H9 (cell line): ENCODE results near the gene PHACTR1. TPM values are rescaled to one million over a fixed set of nuclear protein-coding genes. Genes with fewer than 3 reads are reported as not detected.

Experiments used
- DNase-seq: peaks from one replicate; pipeline ENCODE4 v3.0.0-alpha.2; 2017
- H2AFZ ChIP-seq: one replicate; pipeline ENCODE4 v1.6.1; 2013; ENCODE audit warnings: mild to moderate bottlenecking, low read length, control low read depth, moderate library complexity
- H2AK5ac ChIP-seq: 2 replicates; pipeline ENCODE4 v1.6.1; 2013; ENCODE audit warnings: low read length, control low read depth, mixed read lengths; ENCODE audit not compliant: insufficient read length
- H2BK120ac ChIP-seq: one replicate; pipeline ENCODE4 v1.6.1; 2013; ENCODE audit warnings: low read depth, mild to moderate bottlenecking, low read length, control low read depth, inconsistent platforms; ENCODE audit not compliant: poor library complexity, severe bottlenecking
- H2BK12ac ChIP-seq: 2 replicates; pipeline ENCODE4 v1.6.1; 2013; ENCODE audit warnings: low read length, control low read depth, mixed read lengths, low read depth; ENCODE audit not compliant: insufficient read length
- H2BK15ac ChIP-seq: 2 replicates; pipeline ENCODE4 v1.6.1; 2013; ENCODE audit warnings: low read depth, low read length, control low read depth
- H2BK20ac ChIP-seq: one replicate; pipeline ENCODE4 v1.6.1; 2013; ENCODE audit warnings: low read depth, mild to moderate bottlenecking, low read length, control low read depth, inconsistent platforms; ENCODE audit not compliant: poor library complexity, severe bottlenecking
- H2BK5ac ChIP-seq: 2 replicates; pipeline ENCODE4 v1.6.1; 2013; ENCODE audit warnings: low read length, control low read depth, mixed read lengths; ENCODE audit not compliant: insufficient read length
- H3K14ac ChIP-seq: 2 replicates; pipeline ENCODE4 v1.6.1; 2013; ENCODE audit warnings: low read length, control low read depth; ENCODE audit not compliant: insufficient read depth
- H3K18ac ChIP-seq: 2 replicates; pipeline ENCODE4 v1.6.1; 2013; ENCODE audit warnings: low read depth, mild to moderate bottlenecking, mixed read lengths, low read length, control low read depth; ENCODE audit not compliant: insufficient read length
- H3K23ac ChIP-seq: 2 replicates; pipeline ENCODE4 v1.6.1; 2013; ENCODE audit warnings: low read length, control low read depth, mixed read lengths, low read depth; ENCODE audit not compliant: insufficient read length
- H3K23me2 ChIP-seq: 2 replicates; pipeline ENCODE4 v1.6.1; 2013; ENCODE audit warnings: low read depth, mild to moderate bottlenecking, mixed read lengths, low read length, control low read depth; ENCODE audit not compliant: insufficient read length, poor library complexity, severe bottlenecking
- H3K27ac ChIP-seq: 2 replicates; pipeline ENCODE4 v1.5.1; 2013; ENCODE audit warnings: low read length, control low read depth, mixed read lengths, low read depth; ENCODE audit not compliant: insufficient read length
- H3K27me3 ChIP-seq: 2 replicates; pipeline ENCODE4 v1.6.1; 2013; ENCODE audit warnings: low read length, control low read depth, inconsistent platforms; ENCODE audit not compliant: insufficient read depth
- H3K4ac ChIP-seq: 2 replicates; pipeline ENCODE4 v1.6.1; 2013; ENCODE audit warnings: low read depth, mild to moderate bottlenecking, control low read depth, inconsistent platforms, low read length, moderate library complexity
- H3K4me1 ChIP-seq: 2 replicates; pipeline ENCODE4 v1.6.1; 2013; ENCODE audit warnings: low read length, control low read depth, inconsistent platforms; ENCODE audit not compliant: insufficient read depth
- H3K4me2 ChIP-seq: 2 replicates; pipeline ENCODE4 v1.6.1; 2013; ENCODE audit warnings: low read length, control low read depth, mixed read lengths; ENCODE audit not compliant: insufficient read length, insufficient read depth
- H3K56ac ChIP-seq: 2 replicates; pipeline ENCODE4 v1.6.1; 2013; ENCODE audit warnings: low read depth, mild to moderate bottlenecking, mixed read lengths, low read length, control low read depth; ENCODE audit not compliant: insufficient read length
- H3K79me1 ChIP-seq: 2 replicates; pipeline ENCODE4 v1.6.1; 2013; ENCODE audit warnings: low read depth, mild to moderate bottlenecking, moderate library complexity, low read length, control low read depth, inconsistent platforms; ENCODE audit not compliant: insufficient read depth, poor library complexity, severe bottlenecking
- H3K79me2 ChIP-seq: 2 replicates; pipeline ENCODE4 v1.6.1; 2013; ENCODE audit warnings: low read length, control low read depth, inconsistent platforms; ENCODE audit not compliant: insufficient read depth
- H3K9ac ChIP-seq: 2 replicates; pipeline ENCODE4 v1.6.1; 2013; ENCODE audit warnings: low read length, control low read depth, mixed read lengths; ENCODE audit not compliant: insufficient read length; ENCODE audit errors: extremely low read depth
- H3K9me3 ChIP-seq: one replicate; pipeline ENCODE4 v1.6.1; 2013; ENCODE audit warnings: low read depth, low read length, inconsistent platforms; ENCODE audit not compliant: control insufficient read depth
- H3T11ph ChIP-seq: one replicate; pipeline ENCODE4 v1.6.1; 2013; ENCODE audit warnings: mild to moderate bottlenecking, low read length, control low read depth, inconsistent platforms
- H4K20me1 ChIP-seq: one replicate; pipeline ENCODE4 v1.6.1; 2013; ENCODE audit not compliant: control insufficient read depth, insufficient read length, insufficient read depth
- H4K5ac ChIP-seq: 2 replicates; pipeline ENCODE4 v1.6.1; 2013; ENCODE audit warnings: low read depth, mild to moderate bottlenecking, mixed read lengths, low read length, control low read depth; ENCODE audit not compliant: insufficient read length
- H4K8ac ChIP-seq: replicated peaks from 2 replicates; pipeline ENCODE4 v1.6.1; 2013; ENCODE audit warnings: low read length, control low read depth, mixed read lengths, low read depth; ENCODE audit not compliant: insufficient read length
- H4K91ac ChIP-seq: 2 replicates; pipeline ENCODE4 v1.6.1; 2013; ENCODE audit warnings: low read depth, mild to moderate bottlenecking, moderate library complexity, mixed read lengths, low read length, control low read depth; ENCODE audit not compliant: insufficient read length
- H3K27ac Mint-ChIP-seq, 3 experiments: 2 replicates in 2 of 3; 3 replicates in 1 of 3; pipeline ENCODE4 v1.8.0; 2020 to 2021; ENCODE audit warnings: mixed read lengths in 3 of 3, mild to moderate bottlenecking in 1 of 3, moderate library complexity in 1 of 3
- H3K27me3 Mint-ChIP-seq: 2 replicates; pipeline ENCODE4 v1.8.0; 2021; ENCODE audit warnings: low read depth, mild to moderate bottlenecking, moderate library complexity, mixed read lengths
- H3K36me3 Mint-ChIP-seq, 3 experiments: 2 replicates in 2 of 3; 3 replicates in 1 of 3; pipeline ENCODE4 v1.8.0; 2020 to 2021; ENCODE audit warnings: low read depth in 3 of 3, mixed read lengths in 3 of 3; ENCODE audit not compliant: insufficient read depth in 1 of 3
- H3K4me1 Mint-ChIP-seq, 2 experiments: 2 replicates each; pipeline ENCODE4 v1.8.0; 2020; ENCODE audit warnings: mixed read lengths in 2 of 2
- H3K4me3 Mint-ChIP-seq, 2 experiments: 2 replicates in 1 of 2; 3 replicates in 1 of 2; pipeline ENCODE4 v1.8.0; 2020 to 2021; ENCODE audit warnings: mild to moderate bottlenecking in 2 of 2, mixed read lengths in 2 of 2, moderate library complexity in 1 of 2
- H3K9me3 Mint-ChIP-seq, 2 experiments: 2 replicates in 1 of 2; 3 replicates in 1 of 2; pipeline ENCODE4 v1.8.0; 2020; ENCODE audit warnings: mild to moderate bottlenecking in 2 of 2, mixed read lengths in 2 of 2, moderate library complexity in 1 of 2
- WGBS: extraction: QIAGEN DNeasy Blood & Tissue Kit; methylation state at CpG from one replicate; pipeline ENCODE4 v1.1.7; 2013; ENCODE audit warnings: missing lambda C conversion rate, low lambda C conversion rate, mixed read lengths; ENCODE audit not compliant: insufficient read length; ENCODE audit errors: extremely low coverage; 5-methylcytosine and 5-hydroxymethylcytosine counted together
- total RNA-seq: library from RNA; stranded (reverse); gene quantifications from 2 replicates; pipeline ENCODE4 v1.2.1, GENCODE V29; 2021
- TF ChIP-seq, protein P1 (sequence below): fragments of 200-600 bp; sonication (generic); conservative IDR thresholded peaks from 3 replicates; pipeline ENCODE4 v1.8.0; 2021; ENCODE audit warnings: antibody characterized with exemption, mild to moderate bottlenecking

The PHACTR1 gene
- total RNA-seq, 1 experiment from 2014 or later: 15.9 TPM

DNA sequence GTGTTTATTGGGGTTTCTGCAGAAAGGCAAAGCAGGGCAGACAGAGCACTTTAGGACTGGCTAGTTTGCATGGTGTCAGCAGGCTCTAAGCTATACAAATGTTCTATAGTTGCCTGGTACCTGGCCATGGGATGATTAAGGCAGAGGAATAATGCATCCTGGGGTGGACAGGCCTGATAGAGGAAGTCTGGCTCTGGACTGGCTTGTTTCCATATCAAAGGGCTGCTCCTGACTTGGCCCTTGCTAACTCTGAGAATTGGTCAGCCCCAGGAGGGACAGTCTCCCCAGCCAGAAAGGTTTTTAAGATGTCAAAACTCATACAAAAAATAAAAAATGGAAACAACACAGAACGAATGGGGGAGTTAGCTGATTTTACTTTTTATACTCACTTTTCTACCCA lies 474.9 kb downstream of the PHACTR1 start:
- H2BK15ac ChIP-seq: no peak overlapping the region
- no peaks in the 10 kb centered on the region for H3K9me3 ChIP-seq
- Mint-ChIP-seq H3K9me3 (no peaks in the 10 kb centered on the region), H3K4me1 (peaks cover 32% of the 10 kb centered on the region in 2 experiments), H3K4me3 (no peak overlapping the region), H3K36me3 (no peaks in the 10 kb centered on the region; a peak in 2 of 7 replicates), H3K27me3 (no peaks in the 10 kb centered on the region), H3K27ac (no peak overlapping the region; a peak in 1 of 7 replicates)
- no peak overlapping the region for H2BK20ac ChIP-seq
- H2AK5ac ChIP-seq: no peak overlapping the region
- no peaks in the 10 kb centered on the region for H3K23me2 ChIP-seq
- H3K4ac ChIP-seq: no peak overlapping the region
- no peak overlapping the region for H3K18ac ChIP-seq
- no CpG with 5 or more reads among the region's 1 CpG for WGBS
- no peak overlapping the region for H2BK12ac ChIP-seq
- no peak overlapping the region for H2BK5ac ChIP-seq
- no peak overlapping the region for H3K27ac ChIP-seq
- no peak overlapping the region for H3K4me2 ChIP-seq
- H3K4me1 ChIP-seq: peaks cover 6% of the 10 kb centered on the region; the same call in 1 of the 2 replicates
- no peak overlapping the region for H3K14ac ChIP-seq
- H3K27me3 ChIP-seq: no peaks in the 10 kb centered on the region
- no peak overlapping the region for H4K5ac ChIP-seq
- H3T11ph ChIP-seq: no peak overlapping the region
- no peak overlapping the region for H3K9ac ChIP-seq
- no peaks in the 10 kb centered on the region for H3K79me1 ChIP-seq
- TF ChIP-seq, protein P1, sequence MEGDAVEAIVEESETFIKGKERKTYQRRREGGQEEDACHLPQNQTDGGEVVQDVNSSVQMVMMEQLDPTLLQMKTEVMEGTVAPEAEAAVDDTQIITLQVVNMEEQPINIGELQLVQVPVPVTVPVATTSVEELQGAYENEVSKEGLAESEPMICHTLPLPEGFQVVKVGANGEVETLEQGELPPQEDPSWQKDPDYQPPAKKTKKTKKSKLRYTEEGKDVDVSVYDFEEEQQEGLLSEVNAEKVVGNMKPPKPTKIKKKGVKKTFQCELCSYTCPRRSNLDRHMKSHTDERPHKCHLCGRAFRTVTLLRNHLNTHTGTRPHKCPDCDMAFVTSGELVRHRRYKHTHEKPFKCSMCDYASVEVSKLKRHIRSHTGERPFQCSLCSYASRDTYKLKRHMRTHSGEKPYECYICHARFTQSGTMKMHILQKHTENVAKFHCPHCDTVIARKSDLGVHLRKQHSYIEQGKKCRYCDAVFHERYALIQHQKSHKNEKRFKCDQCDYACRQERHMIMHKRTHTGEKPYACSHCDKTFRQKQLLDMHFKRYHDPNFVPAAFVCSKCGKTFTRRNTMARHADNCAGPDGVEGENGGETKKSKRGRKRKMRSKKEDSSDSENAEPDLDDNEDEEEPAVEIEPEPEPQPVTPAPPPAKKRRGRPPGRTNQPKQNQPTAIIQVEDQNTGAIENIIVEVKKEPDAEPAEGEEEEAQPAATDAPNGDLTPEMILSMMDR: no peak
- H2AFZ ChIP-seq: no peak overlapping the region
- no peak for DNase-seq
- no peak overlapping the region for H3K56ac ChIP-seq
- no peak overlapping the region for H4K91ac ChIP-seq
- H3K79me2 ChIP-seq: no peaks in the 10 kb centered on the region
- no peak overlapping the region for H2BK120ac ChIP-seq
- H4K8ac ChIP-seq: no peak overlapping the region
- H3K23ac ChIP-seq: no peak overlapping the region
- H4K20me1 ChIP-seq: no peaks in the 10 kb centered on the region
